ENCODE measurements around the gene TCHH. TPM values are rescaled to one million over a fixed set of nuclear protein-coding genes. Genes with fewer than 3 reads are reported as not detected.
"Not testable (repeated sequence)": the region's sequence is repeated elsewhere in the genome, so short reads cannot be mapped to it uniquely, and the experiment has no call there.

TCHH gene
- total RNA-seq, 1 donor from 2014 or later: not detected

- Mint-ChIP-seq H3K9me3 (ENCODE audit: low read depth) (peaks cover 33% of the 10 kb centered on the region), H3K27ac (no peak overlapping the region), H3K4me1 (ENCODE audit: low read depth) (no peaks in the 10 kb centered on the region), H3K4me3 (ENCODE audit: low read depth) (no peak overlapping the region), H3K36me3 (ENCODE audit: insufficient read depth) (no peaks in the 10 kb centered on the region), H3K27me3 (no peaks in the 10 kb centered on the region)
- no peak for DNase-seq (ENCODE audit: low spot score, unreplicated experiment)
- TF ChIP-seq CTCF (IDR thresholded peaks at IDR 0.05; ENCODE audit: unreplicated experiment): no peak
Observed at GRCh38 chr1:152145769-152146168, 30.5 kb upstream of the TCHH start.

GRCh38 chr1:152144674-152145183, 29.5 kb upstream of the TCHH start:
- H3K4me3 Mint-ChIP-seq (ENCODE audit: low read depth); H3K27me3 Mint-ChIP-seq; DNase-seq (ENCODE audit: low spot score, unreplicated experiment); H3K36me3 Mint-ChIP-seq (ENCODE audit: insufficient read depth); H3K4me1 Mint-ChIP-seq (ENCODE audit: low read depth); H3K27ac Mint-ChIP-seq: not testable (repeated sequence)
- H3K9me3 Mint-ChIP-seq (ENCODE audit: low read depth): peaks cover 32% of the 10 kb centered on the region

GRCh38 chr1:152143150-152143887, 28.1 kb upstream of the TCHH start:
- peaks cover 25% of the 10 kb centered on the region for H3K9me3 Mint-ChIP-seq (ENCODE audit: low read depth)
- no peak overlapping the region for H3K4me3 Mint-ChIP-seq (ENCODE audit: low read depth)
- no peaks in the 10 kb centered on the region for H3K4me1 Mint-ChIP-seq (ENCODE audit: low read depth)
- no peaks in the 10 kb centered on the region for H3K36me3 Mint-ChIP-seq (ENCODE audit: insufficient read depth)
- DNase-seq (ENCODE audit: low spot score, unreplicated experiment): no peak
- no peak for TF ChIP-seq CTCF (IDR thresholded peaks at IDR 0.05; ENCODE audit: unreplicated experiment)
- no peak overlapping the region for H3K27ac Mint-ChIP-seq
- peaks cover 4% of the 10 kb centered on the region for H3K27me3 Mint-ChIP-seq

- Mint-ChIP-seq H3K27me3 (peaks cover 4% of the 10 kb centered on the region), H3K4me3 (ENCODE audit: low read depth) (no peak overlapping the region), H3K4me1 (ENCODE audit: low read depth) (no peaks in the 10 kb centered on the region), H3K9me3 (ENCODE audit: low read depth) (peaks cover 23% of the 10 kb centered on the region), H3K36me3 (ENCODE audit: insufficient read depth) (no peaks in the 10 kb centered on the region), H3K27ac (no peak overlapping the region)
- no peak for DNase-seq (ENCODE audit: low spot score, unreplicated experiment)
- TF ChIP-seq CTCF (IDR thresholded peaks at IDR 0.05; ENCODE audit: unreplicated experiment): peak; percentile 63
Observed at GRCh38 chr1:152141971-152142584, 26.8 kb upstream of the TCHH start.

GRCh38 chr1:152137215-152137614, 22.0 kb upstream of the TCHH start:
- Mint-ChIP-seq H3K9me3 (ENCODE audit: low read depth) (peaks cover 7% of the 10 kb centered on the region), H3K4me1 (ENCODE audit: low read depth) (no peaks in the 10 kb centered on the region), H3K27me3 (peaks cover 18% of the 10 kb centered on the region), H3K4me3 (ENCODE audit: low read depth) (no peak overlapping the region), H3K36me3 (ENCODE audit: insufficient read depth) (no peaks in the 10 kb centered on the region), H3K27ac (no peak overlapping the region)
- no peak for TF ChIP-seq CTCF (IDR thresholded peaks at IDR 0.05; ENCODE audit: unreplicated experiment)
- DNase-seq (ENCODE audit: low spot score, unreplicated experiment): no peak
